IPS-18c (cell line): Measurements from ENCODE around the gene POMT1.
"Not testable (repeated sequence)": the region's sequence is repeated elsewhere in the genome, so short reads cannot be mapped to it uniquely, and the experiment has no call there.

Experiments used
- H3K4me3 ChIP-seq: 2 replicates; pipeline ENCODE4 v1.7.0; 2013; ENCODE audit warnings: low read depth, mild to moderate bottlenecking, low read length, moderate library complexity; ENCODE audit not compliant: insufficient read depth
- H3K9me3 ChIP-seq: one replicate; pipeline ENCODE4 v1.6.1; 2013; ENCODE audit warnings: mild to moderate bottlenecking, low read length, moderate library complexity; ENCODE audit not compliant: control insufficient read depth, insufficient read depth

POMT1 gene

DNA sequence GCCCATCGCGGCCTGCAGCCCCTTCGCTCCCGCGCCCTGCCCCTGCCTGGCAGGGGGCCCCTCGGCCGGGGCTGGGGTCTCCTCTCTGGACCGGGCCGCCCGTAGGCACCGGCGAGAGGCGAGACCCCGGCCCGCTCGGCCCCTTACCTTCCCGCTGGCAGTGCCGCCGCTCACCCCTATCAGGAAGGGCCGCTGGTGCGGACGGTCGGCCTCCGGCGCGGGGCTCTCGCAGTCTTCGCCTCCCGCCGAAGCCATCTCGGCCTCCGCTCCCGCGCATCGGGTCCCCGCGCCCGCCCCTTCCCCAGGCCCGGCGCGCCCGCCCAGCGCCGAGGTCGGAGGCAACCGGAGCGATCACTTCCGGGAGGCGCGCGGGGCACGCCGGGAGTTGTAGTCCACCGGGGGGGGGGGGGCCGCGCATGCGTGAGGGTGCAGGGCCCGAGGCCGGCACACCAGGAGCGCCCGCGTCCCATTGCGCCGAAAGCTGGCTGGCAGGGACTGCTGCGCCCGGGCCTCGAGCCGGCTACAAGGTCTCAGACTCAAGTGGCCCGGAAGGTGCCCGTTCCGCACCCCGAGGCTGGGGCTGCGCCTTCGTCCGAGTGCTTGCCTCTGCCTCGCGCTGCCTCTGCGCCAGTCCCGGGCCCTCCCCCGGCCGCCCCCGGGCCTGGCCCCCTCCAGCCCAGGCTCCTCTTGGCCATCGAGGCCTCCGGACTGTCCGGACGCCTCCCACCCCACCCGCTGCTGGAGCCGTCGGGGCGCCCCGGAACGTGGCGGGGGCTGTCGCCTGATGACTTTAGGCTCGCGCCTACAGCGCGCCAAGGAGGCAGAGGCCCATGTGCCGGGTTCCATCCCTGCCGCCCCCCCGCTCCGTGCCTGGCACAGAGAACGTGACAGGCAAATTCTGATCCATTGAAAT lies 28.5 kb downstream of the POMT1 start, which contains the start of gene UCK1:
Gene UCK1 (minus strand): TSS at position 344 of the 913 bp plus-strand sequence. CDS start 89 bp downstream, at position 255.
- no peaks in the 10 kb centered on the region for H3K9me3 ChIP-seq

DNA sequence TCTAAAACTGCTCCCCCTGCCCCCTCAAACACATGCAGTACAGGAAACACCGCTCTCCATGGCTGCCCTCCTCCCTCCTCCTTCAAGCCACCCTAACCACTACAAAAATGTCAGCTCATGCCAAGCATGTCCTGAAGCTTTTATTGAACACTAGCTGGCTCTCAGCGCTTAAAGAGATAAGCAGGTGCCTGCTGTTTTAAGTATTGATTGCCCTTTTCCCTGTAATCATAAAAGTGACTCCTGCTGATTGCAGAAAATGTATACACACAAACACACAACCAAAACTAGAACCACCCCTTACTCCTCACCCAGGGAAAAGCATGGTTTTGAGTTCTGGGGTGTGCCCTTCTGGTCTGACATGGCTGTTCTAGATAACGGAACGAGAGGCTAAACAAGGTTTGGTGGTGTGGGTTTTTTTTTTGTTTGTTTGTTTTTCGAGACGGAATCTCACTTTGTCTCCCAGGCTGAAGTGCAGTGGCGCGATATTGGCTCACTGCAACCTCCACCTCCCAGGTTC lies 32.1 kb downstream of the POMT1 start:
- Histone ChIP-seq H3K4me3 (no peak overlapping the region), H3K9me3 (no peaks in the 10 kb centered on the region)

More for the DNA sequence above, 28.5 kb downstream of the POMT1 start, which contains the start of gene UCK1:
- peak within 1 kb of the TSS; percentile 81 for H3K4me3 ChIP-seq

DNA sequence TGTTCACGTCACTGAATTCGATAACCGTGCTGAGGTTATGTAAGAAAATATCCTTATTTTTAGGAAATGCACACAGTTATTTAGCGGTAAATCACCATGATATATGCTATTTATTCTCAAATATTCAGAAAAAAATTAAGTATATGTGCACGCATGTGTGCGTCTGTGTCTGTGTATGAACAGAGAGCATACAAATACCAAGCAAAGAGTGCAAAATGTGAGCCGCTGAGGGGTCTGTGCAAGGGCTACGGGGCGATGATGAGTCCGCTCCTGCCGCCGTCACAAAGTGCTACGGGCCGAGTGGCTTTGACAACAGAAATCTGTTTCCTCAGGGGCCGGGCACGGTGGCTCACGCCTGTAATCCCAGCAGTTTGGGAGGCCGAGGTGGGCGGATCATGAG lies 35.2 kb downstream of the POMT1 start:
- H3K4me3 ChIP-seq, result no peak overlapping the region

DNA sequence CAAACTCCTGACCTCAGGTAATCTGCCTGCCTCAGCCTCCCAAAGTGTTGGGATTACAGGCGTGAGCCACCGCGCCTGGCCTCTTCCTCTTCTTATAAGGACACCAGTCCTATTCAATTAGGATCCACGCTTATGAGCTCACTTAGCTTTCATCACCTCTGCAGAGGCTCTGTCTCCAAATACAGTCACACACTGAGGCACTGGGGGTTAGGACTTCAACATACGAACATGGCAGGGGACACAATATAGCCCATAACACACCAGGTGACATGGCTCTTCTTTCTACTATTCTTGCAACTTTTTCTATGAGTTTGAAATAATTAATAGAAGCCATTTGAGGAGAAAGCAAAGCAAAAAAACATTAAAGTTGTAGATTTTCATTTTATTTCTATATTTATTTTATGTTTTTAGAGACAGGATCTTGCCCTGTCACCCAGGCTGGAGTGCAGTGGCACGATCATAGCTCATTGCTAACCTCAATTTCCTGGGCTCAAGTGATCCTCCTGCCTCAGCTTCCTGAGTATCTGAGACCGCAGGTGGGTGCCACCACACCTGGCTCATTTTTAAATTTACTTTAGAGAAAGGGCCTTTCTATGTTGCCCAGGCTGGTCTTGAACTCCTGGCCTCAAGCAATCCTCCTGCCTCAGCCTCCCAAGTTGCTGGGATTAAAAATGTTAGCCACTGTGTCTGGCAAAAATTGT lies 36.7 kb downstream of the POMT1 start:
- Histone ChIP-seq H3K9me3 (peaks cover 4% of the 10 kb centered on the region), H3K4me3 (no peak overlapping the region)

More for the DNA sequence above, 35.2 kb downstream of the POMT1 start:
- no peaks in the 10 kb centered on the region for H3K9me3 ChIP-seq

DNA sequence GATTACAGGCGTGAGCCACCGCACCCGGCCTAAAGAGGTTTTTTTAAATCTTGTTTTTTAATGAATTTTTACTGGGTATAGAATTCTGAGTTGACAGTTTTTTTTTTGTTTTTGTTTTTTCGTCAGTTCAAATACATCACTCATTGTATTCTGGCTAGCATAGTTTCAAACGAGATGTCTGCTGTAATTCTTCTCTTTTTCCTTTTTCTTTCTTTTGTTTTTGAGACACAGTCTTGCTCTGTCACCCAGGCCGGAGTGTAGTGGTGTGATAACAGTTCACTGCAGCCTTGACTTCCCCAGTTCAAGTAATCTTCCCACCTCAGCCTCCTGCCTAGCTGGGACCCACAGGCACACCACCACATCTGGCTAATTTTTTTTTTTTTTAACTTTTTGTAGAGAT lies 40.4 kb downstream of the POMT1 start:
- H3K9me3 ChIP-seq, result peaks cover 4% of the 10 kb centered on the region
- no peak overlapping the region for H3K4me3 ChIP-seq

DNA sequence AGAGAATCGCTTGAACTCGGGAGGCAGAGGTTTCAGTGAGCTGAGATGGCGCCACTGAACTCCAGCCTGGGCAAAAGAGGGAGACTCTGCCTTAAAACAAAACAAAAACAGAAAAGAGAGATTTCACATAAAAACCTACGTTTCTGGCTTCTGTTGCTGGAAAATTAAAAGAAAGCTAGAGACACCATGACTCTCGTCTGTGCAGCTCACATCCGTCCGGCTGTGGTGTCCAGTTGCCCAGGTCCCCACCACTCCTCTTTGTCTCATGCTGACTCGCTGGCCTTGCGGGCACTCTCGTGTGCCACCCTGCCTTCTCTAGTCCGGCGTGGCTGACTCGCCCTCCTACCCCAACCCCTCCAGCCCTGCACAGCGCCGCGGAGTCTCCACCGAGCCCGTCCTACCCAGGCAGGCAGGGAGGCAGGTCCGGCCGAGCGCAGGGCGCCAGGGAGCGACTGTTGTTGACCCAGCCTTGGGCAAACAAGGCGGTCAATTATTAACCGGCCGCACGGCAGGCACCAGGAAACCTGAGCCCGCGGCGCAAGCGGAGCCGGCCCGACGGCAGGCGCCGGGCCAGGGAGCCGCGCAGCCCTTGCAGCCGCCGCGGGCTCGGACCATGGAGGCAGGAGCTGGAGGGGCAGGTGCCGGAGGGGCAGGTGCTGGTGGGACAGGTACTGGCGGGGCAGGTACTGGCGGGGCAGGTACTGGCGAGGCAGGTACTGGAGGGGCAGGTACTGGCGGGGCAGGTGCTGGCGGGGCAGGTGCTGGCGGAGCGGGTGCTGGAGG lies 42.5 kb downstream of the POMT1 start, which contains the start of gene PRRT1B:
Gene PRRT1B (plus strand): TSS at position 521 of the 783 bp plus-strand sequence. CDS start 93 bp downstream, at position 614.
- Histone ChIP-seq H3K4me3 (peak within 1 kb of the TSS; percentile 43), H3K9me3 (peaks cover 4% of the 10 kb centered on the region)

DNA sequence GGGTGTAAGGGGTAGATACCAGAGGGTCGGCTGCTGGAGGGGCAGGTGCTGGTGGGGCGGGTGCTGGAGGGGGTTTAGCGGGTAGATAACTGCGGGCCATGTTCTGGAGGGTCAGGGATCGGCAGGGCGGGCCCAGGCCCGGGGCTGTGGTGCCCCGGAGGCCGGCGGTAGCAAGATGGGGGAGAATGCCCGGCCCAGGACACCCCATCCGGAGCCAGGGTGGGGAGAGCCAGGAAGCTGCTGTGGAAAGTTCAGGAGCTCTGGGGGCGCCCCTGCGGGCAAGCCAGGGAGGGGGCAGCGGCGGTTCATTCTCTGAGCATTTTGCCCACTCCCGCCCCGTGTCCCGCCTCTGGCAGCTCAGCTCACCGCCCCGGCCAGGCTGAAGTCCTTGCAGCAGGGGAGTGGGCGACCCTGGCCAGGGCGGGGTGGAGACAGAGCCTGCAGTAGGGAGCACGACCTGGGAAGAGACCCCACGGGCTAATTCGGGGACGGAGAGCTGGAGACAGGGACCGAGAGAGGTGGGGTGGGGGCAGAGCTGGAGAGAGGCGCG lies 43.1 kb downstream of the POMT1 start:
- Histone ChIP-seq H3K9me3 (peaks cover 4% of the 10 kb centered on the region), H3K4me3 (peak overlapping the region; percentile 43)

DNA sequence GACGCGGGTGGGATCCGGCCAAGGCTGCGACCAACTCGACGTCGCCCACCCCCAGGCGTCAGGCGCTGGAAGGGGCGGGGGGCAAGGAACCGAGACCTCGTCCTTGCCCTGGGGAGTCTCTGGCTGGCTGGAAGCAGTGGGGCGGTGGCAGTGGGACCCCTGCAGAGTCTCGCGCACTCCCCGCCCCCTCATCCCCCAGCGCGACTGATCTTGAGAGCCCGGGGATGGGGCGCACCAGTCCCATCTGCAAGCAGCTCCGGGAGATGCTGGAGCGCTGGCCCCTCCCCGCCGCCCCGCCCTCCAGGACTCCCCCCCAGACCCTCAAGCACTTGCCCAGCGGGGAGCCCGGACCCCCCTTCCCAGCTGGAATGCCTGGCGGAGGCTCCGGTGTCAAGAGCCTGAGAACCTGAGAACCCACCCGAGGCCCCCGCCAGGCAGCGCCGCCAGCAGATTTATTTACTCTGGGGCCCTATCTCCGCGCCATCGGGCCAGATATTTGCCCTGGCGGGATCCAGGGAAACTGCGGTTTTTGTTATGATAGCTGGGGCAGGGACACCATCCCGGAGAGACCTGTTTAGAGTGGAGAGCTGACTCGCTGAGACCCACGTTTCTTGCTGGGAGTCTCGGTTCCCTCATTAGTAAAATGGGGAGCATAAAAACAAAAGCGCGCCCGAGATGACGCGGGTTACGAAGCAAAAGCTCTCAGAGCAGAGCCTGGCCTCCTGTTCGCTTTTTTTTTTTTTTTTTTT lies 43.8 kb downstream of the POMT1 start:
- peaks cover 4% of the 10 kb centered on the region for H3K9me3 ChIP-seq

DNA sequence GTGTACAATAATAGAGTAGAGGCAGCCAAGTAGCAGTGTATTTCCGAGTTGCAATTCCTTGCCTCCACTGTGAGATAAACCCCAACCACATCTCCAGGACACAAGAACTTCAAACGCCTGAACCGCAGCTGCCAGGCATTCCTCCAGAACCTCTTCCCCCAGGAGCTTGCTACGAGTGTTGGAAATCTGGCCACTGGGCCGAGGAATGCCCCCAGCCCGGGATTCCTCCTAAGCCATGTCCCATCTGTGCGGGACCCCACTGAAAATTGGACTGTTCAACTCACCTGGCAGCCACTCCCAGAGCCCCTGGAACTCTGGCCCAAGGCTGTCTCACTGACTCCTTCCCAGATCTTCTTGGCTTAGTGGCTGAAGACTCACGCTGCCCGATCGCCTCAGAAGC lies 46.5 kb downstream of the POMT1 start:
- not testable (repeated sequence) for H3K4me3 ChIP-seq

More for the DNA sequence above, 43.8 kb downstream of the POMT1 start:
- peak overlapping the region; percentile 49 for H3K4me3 ChIP-seq

DNA sequence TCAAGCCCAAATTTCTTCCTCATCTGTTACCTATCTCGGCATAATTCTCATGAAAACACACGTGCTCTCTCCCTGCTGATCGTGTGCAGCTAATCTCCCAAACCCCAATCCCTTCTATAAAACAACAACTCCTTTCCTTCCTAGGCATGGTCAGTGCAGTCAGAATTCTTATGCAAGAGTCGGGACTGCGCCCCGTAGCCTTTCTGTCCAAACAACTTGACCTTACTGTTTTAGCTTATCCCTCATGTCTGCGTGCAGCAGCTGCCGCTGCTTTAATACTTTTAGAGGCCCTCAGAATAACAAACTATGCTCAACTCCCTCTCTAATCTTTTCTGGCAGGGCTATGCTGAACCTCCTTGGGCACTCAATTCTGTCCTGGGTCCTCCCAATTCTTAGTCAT lies 47.7 kb downstream of the POMT1 start:
- not testable (repeated sequence) for H3K9me3 ChIP-seq, H3K4me3 ChIP-seq

More for the DNA sequence above, 46.5 kb downstream of the POMT1 start:
- H3K9me3 ChIP-seq, result not testable (repeated sequence)

DNA sequence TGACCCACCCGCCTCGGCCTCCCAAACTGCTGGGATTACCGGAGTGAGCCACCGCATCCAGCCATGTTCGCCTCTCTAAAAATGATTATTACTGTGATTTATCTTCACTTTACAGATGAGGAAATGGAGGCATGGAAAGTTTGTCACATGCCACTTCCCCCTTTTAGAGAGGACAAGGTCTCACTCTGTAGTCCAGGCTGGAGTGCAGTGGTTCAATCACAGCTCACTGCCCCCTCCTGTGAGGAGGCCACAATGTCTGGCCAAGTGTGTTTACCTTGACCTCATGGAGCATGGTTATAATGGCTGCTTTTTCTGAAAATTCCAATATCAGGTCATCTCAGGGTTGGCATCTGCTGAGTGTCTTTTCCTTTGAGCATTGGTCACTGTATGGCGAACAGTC lies 49.3 kb downstream of the POMT1 start:
- no peak overlapping the region for H3K4me3 ChIP-seq
- H3K9me3 ChIP-seq, result peaks cover 7% of the 10 kb centered on the region

DNA sequence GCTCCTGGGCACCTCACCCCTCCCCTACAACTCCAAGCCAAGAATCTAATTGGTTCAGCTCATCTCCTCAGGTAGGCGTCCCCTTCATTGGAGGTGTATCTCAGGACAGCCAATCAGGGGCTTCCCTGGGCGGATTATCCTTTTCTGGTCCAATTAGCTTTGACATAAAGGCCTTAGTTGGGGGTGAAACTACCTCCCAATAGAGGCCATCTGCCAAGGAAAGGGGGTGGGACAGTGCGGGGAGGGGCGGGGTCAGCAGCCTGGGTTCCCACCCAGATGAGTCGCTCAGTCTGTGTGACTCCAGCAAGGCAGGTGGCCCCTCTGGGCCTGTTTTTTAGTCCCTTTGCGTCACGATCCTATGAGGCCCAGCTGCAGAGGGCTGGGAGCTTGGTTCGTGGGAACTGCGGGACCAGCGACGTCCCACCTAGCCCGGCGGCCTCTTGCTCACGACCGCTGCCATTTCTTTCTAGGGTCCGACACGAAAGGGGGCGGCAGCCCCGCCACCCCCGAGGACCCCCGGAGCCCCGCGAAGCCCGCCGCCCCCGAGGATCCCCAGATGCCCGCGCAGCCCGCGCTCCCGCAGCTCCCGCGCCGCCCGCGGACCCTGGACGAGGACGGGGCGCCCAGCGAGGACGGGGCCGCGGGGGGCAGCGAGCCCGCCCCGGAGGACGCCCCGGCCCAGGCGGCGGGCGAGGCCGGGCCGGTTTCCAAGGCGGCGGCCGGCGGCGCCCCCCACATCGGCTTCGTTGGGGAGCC lies 51.5 kb downstream of the POMT1 start:
- peaks cover 7% of the 10 kb centered on the region for H3K9me3 ChIP-seq
- H3K4me3 ChIP-seq, result peak overlapping the region; percentile 47; the same call in 1 of the 2 replicates

DNA sequence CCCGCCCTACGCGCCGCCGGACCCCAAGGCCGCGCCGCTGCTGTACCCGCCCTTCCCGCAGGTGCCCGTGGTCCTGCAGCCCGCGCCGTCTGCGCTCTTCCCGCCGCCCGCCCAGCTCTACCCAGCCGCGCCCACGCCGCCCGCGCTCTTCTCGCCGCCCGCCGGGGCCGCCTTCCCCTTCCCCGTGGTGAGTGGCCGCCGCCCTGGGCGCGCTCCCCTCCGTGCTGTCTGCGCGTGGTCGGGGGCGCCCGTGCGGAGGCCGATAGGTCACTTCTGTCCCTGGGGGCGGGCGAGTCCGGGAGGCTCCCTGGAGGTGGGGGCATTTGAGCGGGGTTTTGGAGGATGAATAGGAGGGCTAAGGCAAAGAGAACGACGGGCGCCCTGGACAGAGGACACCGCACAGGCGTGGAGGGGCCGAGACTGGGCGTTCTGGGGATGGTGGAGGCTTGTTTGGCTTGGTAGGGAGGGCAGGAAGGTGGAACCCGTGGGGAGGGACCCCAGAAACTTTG lies 52.2 kb downstream of the POMT1 start:
- Histone ChIP-seq H3K9me3 (peaks cover 7% of the 10 kb centered on the region), H3K4me3 (peak overlapping the region; percentile 47; the same call in 1 of the 2 replicates)

DNA sequence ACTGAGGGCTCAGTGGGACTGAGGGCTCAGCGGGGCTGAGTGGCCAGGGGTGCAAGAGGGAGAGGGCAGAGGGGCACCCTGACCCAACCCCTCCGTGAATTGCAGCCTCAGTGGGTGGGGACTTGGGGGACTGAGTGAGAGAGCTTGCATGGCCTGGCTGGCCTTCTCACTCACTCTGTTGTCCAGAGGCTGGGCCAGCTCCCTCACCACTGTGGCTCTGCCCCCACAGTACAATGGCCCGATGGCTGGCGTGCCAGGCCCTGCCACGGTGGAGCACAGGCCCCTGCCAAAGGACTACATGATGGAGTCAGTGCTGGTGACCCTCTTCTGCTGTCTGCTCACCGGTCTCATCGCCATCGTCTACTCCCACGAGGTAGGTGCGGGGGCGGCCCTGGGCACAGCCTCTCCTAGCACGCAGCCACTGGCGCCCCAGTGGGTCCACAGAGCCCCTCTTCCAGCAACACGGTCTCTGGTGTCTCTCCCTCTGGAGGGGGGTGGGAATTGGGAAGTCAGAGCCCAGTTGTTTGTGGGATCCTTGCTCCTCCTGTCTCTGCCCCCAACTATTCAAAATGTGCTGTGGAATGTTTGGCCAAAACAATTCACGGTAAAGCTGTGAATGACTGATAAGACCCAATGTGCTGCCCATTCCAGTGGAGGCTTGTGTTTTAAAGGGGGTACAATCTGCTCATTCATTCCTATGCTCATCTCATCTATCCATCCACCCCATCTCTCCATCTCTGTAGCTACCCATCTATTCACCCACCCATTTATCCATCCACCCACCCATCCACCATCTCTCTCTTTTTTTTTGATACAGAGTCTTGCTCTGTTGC lies 53.3 kb downstream of the POMT1 start:
- Histone ChIP-seq H3K4me3 (no peak overlapping the region), H3K9me3 (peaks cover 7% of the 10 kb centered on the region)
